Sigmoid colon (tissue), 4 donors: ENCODE data around the gene IPMK.

Experiments
- CTCF ChIP-seq, 4 experiments: fragments of 450-650 bp in 3 of 4; fragments of 200-600 bp in 1 of 4; IDR thresholded peaks; one replicate each; pipeline ENCODE4 v1.5.1; 2016 to 2019; ENCODE audit warnings: antibody characterized with exemption in 4 of 4, mild to moderate bottlenecking in 3 of 4, moderate library complexity in 2 of 4
- EP300 ChIP-seq, 4 donors: sonication (generic); formaldehyde crosslinking; IDR thresholded peaks; one replicate each; pipeline ENCODE4 v1.6.1; 2017; ENCODE audit warnings: antibody characterized with exemption in 4 of 4

- TF ChIP-seq CTCF (IDR thresholded peaks at IDR 0.05) (no peak), EP300 (IDR thresholded peaks at IDR 0.05) (no peak)
Observed at GRCh38 chr10:58209669-58210068, 58.0 kb downstream of the IPMK start.
